Calu3 (cell line): Measurements from ENCODE around the gene STAT1. TPM values are rescaled to one million over a fixed set of nuclear protein-coding genes. Genes with fewer than 3 reads are reported as not detected.

Experiments
- BruUV-seq: library from RNA; stranded (reverse); fragments of 400-500 nt; replicated peaks from 2 replicates; lab custom pipeline; 2021; lab: Mats Ljungman, UMichigan
- CTCF ChIA-PET: fragments of 300-600 bp; sonication (Branson Sonifier 250); formaldehyde crosslinking; loops from one replicate; lab custom pipeline; 2022; ENCODE audit warnings: antibody characterized with exemption; lab: Charles Lee
- DNase-seq: peaks from one replicate; pipeline ENCODE4 v3.0.0; 2022
- H3K27ac Mint-ChIP-seq: one replicate; pipeline ENCODE4 v1.8.0; 2022; ENCODE audit warnings: mixed read lengths; ENCODE audit not compliant: unreplicated experiment
- H3K27me3 Mint-ChIP-seq: one replicate; pipeline ENCODE4 v1.8.0; 2022; ENCODE audit warnings: mixed read lengths; ENCODE audit not compliant: unreplicated experiment
- H3K36me3 Mint-ChIP-seq: one replicate; pipeline ENCODE4 v1.8.0; 2022; ENCODE audit warnings: mild to moderate bottlenecking, moderate library complexity, mixed read lengths; ENCODE audit not compliant: insufficient read depth, unreplicated experiment
- H3K4me1 Mint-ChIP-seq: one replicate; pipeline ENCODE4 v1.8.0; 2022; ENCODE audit warnings: mild to moderate bottlenecking, low read depth, mixed read lengths; ENCODE audit not compliant: unreplicated experiment
- H3K4me3 Mint-ChIP-seq: one replicate; pipeline ENCODE4 v1.8.0; 2022; ENCODE audit warnings: mild to moderate bottlenecking, low read depth, moderate library complexity, mixed read lengths; ENCODE audit not compliant: unreplicated experiment
- H3K9me3 Mint-ChIP-seq: one replicate; pipeline ENCODE4 v1.8.0; 2022; ENCODE audit warnings: low read depth, mixed read lengths; ENCODE audit not compliant: unreplicated experiment
- intact Hi-C: fragments of 100-400 bp; cut with micrococcal nuclease; formaldehyde crosslinking; loops from one replicate; pipeline ENCODE4 v1.10.0; 2022; ENCODE audit not compliant: unreplicated experiment
- total RNA-seq: library from RNA; stranded (reverse); gene quantifications from 2 replicates; pipeline ENCODE4 v1.2.3, GENCODE V29; 2022
- TF ChIP-seq, protein P1 (sequence below): fragments of 200-600 bp; IDR thresholded peaks from one replicate; pipeline ENCODE4 v1.8.0; 2022; ENCODE audit warnings: antibody characterized with exemption; ENCODE audit not compliant: unreplicated experiment

The STAT1 gene
- total RNA-seq, 1 experiment from 2014 or later = 172 TPM

DNA sequence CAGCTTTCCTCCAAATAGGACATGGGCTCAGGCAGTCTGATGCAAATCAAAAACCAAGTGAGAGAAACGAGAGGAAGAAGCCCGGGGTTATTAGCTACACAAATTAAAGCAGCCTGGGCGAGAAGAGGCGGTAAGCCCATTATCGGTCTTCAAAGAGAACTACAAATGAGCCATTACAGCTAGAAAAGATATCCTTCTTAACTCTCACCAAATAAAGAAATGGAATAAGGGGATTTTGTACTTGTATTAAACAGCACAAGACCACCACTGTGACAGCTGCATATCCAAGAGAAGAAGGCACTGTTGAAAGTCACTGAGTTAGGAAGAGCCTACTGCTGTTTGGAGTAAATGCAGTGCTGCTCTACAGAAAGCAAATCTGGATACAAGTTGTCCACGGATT is 32.6 kb downstream of the STAT1 start:
- H3K4me1 Mint-ChIP-seq = no peaks in the 10 kb centered on the region
- H3K36me3 Mint-ChIP-seq = peaks cover 55% of the 10 kb centered on the region
- CTCF ChIA-PET = no interaction called here
- BruUV-seq = no TSS peak
- no peak for DNase-seq
- TF ChIP-seq, protein P1, sequence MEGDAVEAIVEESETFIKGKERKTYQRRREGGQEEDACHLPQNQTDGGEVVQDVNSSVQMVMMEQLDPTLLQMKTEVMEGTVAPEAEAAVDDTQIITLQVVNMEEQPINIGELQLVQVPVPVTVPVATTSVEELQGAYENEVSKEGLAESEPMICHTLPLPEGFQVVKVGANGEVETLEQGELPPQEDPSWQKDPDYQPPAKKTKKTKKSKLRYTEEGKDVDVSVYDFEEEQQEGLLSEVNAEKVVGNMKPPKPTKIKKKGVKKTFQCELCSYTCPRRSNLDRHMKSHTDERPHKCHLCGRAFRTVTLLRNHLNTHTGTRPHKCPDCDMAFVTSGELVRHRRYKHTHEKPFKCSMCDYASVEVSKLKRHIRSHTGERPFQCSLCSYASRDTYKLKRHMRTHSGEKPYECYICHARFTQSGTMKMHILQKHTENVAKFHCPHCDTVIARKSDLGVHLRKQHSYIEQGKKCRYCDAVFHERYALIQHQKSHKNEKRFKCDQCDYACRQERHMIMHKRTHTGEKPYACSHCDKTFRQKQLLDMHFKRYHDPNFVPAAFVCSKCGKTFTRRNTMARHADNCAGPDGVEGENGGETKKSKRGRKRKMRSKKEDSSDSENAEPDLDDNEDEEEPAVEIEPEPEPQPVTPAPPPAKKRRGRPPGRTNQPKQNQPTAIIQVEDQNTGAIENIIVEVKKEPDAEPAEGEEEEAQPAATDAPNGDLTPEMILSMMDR = no peak
- H3K4me3 Mint-ChIP-seq = no peak overlapping the region
- intact Hi-C loops = no loop called here
- no peaks in the 10 kb centered on the region for H3K9me3 Mint-ChIP-seq
- H3K27me3 Mint-ChIP-seq = no peaks in the 10 kb centered on the region
- no peak overlapping the region for H3K27ac Mint-ChIP-seq

DNA sequence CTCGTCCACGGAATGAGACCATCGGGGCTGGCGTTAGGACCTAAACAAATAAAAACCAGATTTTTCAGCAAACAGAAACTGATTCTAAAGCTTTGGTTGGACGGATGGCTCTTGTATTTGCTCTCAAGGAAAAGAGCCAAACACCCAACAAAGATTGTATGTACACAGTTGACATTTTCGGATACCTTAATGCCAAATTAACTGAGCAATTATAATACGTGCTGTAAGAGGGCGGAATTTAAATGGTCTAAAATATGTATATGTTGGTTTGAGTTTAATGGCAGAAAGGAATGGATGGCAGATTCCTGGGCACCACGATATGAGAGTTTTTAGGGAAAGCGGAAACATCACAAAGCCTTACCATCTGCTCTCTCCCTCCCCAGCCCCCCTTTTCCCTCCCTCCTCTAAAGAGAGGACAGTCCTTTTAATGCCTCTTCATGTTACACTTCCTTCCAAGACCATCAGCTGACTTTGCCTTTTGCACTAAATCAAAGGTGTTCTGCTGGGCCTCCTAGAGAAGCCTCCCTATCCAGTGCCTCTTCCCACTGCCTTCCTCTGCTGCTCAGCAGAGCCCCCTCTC is 33.3 kb downstream of the STAT1 start:
- no TSS peak for BruUV-seq
- CTCF ChIA-PET = no interaction called here
- H3K9me3 Mint-ChIP-seq = no peaks in the 10 kb centered on the region
- no peak overlapping the region for H3K4me3 Mint-ChIP-seq
- TF ChIP-seq, protein P1 = no peak
- no peaks in the 10 kb centered on the region for H3K4me1 Mint-ChIP-seq
- DNase-seq = no peak
- H3K27me3 Mint-ChIP-seq = no peaks in the 10 kb centered on the region
- H3K36me3 Mint-ChIP-seq = peaks cover 56% of the 10 kb centered on the region
- intact Hi-C loops = no loop called here
- no peak overlapping the region for H3K27ac Mint-ChIP-seq

DNA sequence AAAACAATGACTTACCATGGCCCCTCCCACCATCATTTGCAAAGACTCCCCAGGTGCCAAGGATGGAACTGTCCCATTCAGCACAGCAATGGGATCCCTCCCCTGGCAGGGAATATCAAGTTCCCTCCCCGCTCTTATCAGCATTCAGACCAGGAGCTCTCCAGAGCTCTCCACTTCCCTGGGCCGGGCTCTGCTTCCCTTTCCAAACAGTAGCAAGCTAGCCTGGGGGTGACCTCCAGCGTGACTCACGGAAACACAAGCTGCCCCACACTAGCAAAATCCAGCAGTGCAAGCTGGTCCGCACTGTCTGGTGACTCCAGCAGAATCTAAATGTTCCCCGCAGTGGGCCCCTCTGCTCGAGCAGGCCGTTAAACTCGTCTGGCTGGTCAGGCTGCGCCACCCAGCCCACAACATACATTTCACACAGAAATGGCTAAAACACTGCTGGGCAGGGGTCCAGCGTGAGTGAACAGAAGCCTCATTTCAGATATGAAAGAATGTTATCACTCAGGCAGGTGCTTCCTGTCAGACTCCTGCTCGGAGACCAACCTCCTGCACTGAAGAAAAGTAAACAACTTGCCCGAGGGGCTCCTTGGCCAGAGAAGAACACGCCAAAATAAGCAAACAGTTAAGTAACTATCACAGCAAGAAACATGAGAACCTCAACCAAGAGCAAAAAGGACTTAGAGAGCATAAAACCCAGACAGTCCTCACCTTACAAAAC is 33.9 kb downstream of the STAT1 start:
- DNase-seq = no peak
- no peaks in the 10 kb centered on the region for H3K9me3 Mint-ChIP-seq
- TF ChIP-seq, protein P1 = no peak
- CTCF ChIA-PET = no interaction called here
- H3K27ac Mint-ChIP-seq = no peak overlapping the region
- peaks cover 62% of the 10 kb centered on the region for H3K36me3 Mint-ChIP-seq
- BruUV-seq = no TSS peak
- no peaks in the 10 kb centered on the region for H3K4me1 Mint-ChIP-seq
- intact Hi-C loops = no loop called here
- no peak overlapping the region for H3K4me3 Mint-ChIP-seq
- no peaks in the 10 kb centered on the region for H3K27me3 Mint-ChIP-seq

DNA sequence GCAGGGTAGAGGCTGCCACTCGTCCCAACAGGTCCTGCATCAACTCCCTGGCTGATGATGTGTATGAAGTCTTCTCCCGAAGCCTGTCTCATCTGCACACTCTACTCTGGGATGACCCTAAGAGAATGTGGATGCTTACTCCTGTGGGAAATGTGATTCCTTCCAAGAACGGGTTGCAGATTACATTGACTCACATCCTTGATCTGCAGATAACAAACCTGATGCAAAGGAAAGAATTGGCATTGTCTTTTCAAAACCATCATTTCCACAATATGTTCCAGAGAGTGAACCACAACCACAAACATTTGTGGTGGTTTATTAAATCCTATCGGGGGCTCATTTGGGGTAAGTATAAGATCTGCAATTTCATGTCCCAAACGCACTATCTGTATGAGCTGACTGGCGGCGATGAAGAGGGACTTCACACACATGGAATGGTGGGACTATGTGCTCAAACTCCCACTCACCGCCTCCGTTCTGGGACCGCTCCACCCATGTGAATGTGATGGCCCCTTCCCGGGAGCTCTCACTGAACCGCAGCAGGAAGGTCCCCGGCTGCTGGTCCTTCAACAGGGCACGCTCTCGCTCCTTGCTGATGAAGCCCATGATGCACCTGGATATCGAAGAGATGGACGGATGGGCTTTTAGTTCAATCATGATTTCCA is 35.5 kb downstream of the STAT1 start:
- H3K27me3 Mint-ChIP-seq = no peaks in the 10 kb centered on the region
- H3K36me3 Mint-ChIP-seq = peaks cover 74% of the 10 kb centered on the region
- TF ChIP-seq, protein P1 = no peak
- no peaks in the 10 kb centered on the region for H3K4me1 Mint-ChIP-seq
- CTCF ChIA-PET = no interaction called here
- H3K4me3 Mint-ChIP-seq = no peak overlapping the region
- no TSS peak for BruUV-seq
- no peak for DNase-seq
- no peak overlapping the region for H3K27ac Mint-ChIP-seq
- no peaks in the 10 kb centered on the region for H3K9me3 Mint-ChIP-seq
- intact Hi-C loops = no loop called here
